Esophagus muscularis mucosa (tissue), 4 donors: Measurements from ENCODE around the gene CSPG4. TPM values are rescaled to one million over a fixed set of nuclear protein-coding genes. Genes with fewer than 3 reads are reported as not detected.
A peak's percentile ranks its signal among the peaks of the same experiment; 100 is the strongest.

ENCODE experiments used
- DNase-seq: peaks from one replicate; pipeline ENCODE4 v3.0.0-alpha.2; 2017; ENCODE audit errors: extremely low spot score
- H3K27ac ChIP-seq, 4 donors: fragments of 200-600 bp; sonication (generic); replicated peaks in 1 of 4; 1 replicate in 3 of 4; 2 replicates in 1 of 4; pipeline ENCODE4 v1.5.1; 2016 to 2019; ENCODE audit warnings: mild to moderate bottlenecking in 1 of 4
- H3K27me3 ChIP-seq, 4 donors: fragments of 200-600 bp; sonication (generic); one replicate each; pipeline versions ENCODE4 v1.5.1 to v1.6.0; 2016 to 2019
- H3K36me3 ChIP-seq, 4 donors: fragments of 200-600 bp; sonication (generic); one replicate each; pipeline ENCODE4 v1.5.1; 2016 to 2019
- H3K4me1 ChIP-seq, 4 donors: fragments of 200-600 bp; sonication (generic); one replicate each; pipeline ENCODE4 v1.5.1; 2016 to 2019
- H3K4me3 ChIP-seq, 4 donors: fragments of 200-600 bp; sonication (generic); 1 replicate in 2 of 4; 2 replicates in 2 of 4; pipeline ENCODE4 v1.5.1; 2016 to 2019; ENCODE audit warnings: mild to moderate bottlenecking in 4 of 4, moderate library complexity in 1 of 4
- H3K9me3 ChIP-seq, 4 donors: fragments of 200-600 bp; sonication (generic); 1 replicate in 3 of 4; 2 replicates in 1 of 4; pipeline ENCODE4 v1.5.1; 2016 to 2019
- EP300 ChIP-seq: sonication (generic); formaldehyde crosslinking; IDR thresholded peaks from one replicate; pipeline ENCODE4 v1.6.1; 2017; ENCODE audit warnings: antibody characterized with exemption
- POLR2A ChIP-seq: fragments of 450-650 bp; IDR thresholded peaks from one replicate; pipeline ENCODE4 v1.6.1; 2017; ENCODE audit warnings: antibody characterized with exemption, moderate library complexity, mild to moderate bottlenecking, low read depth
- POLR2AphosphoS5 ChIP-seq, 2 donors: sonication (generic); formaldehyde crosslinking; IDR thresholded peaks; one replicate each; pipeline ENCODE4 v1.6.1; 2017; ENCODE audit warnings: antibody characterized with exemption in 2 of 2
- WGBS: methylation state at CpG from one replicate; pipeline ENCODE4 v1.1.5; 2018; 5-methylcytosine and 5-hydroxymethylcytosine counted together
- intact Hi-C: fragments of 100-400 bp; cut with DNase I; formaldehyde crosslinking; loops from one replicate; pipeline ENCODE4 v1.15.1; 2023
- total RNA-seq, 4 donors: library from RNA; depleted of rRNA; stranded (reverse); fragments of >200 nt; gene quantifications; one replicate each; pipeline versions ENCODE4 v1.1.0 to v1.2.1, GENCODE V29; 2016
- TF ChIP-seq, protein P1 (sequence below), 3 experiments: fragments of 200-600 bp in 2 of 3; fragments of 450-650 bp in 1 of 3; sonication (generic) in 2 of 3; IDR thresholded peaks; one replicate each; pipeline ENCODE4 v1.5.1; 2017 to 2019; ENCODE audit warnings: antibody characterized with exemption in 3 of 3, mild to moderate bottlenecking in 2 of 3, moderate library complexity in 1 of 3

Gene CSPG4
- total RNA-seq, 4 donors from 2014 or later = 133 to 386 (median 182) TPM

DNA sequence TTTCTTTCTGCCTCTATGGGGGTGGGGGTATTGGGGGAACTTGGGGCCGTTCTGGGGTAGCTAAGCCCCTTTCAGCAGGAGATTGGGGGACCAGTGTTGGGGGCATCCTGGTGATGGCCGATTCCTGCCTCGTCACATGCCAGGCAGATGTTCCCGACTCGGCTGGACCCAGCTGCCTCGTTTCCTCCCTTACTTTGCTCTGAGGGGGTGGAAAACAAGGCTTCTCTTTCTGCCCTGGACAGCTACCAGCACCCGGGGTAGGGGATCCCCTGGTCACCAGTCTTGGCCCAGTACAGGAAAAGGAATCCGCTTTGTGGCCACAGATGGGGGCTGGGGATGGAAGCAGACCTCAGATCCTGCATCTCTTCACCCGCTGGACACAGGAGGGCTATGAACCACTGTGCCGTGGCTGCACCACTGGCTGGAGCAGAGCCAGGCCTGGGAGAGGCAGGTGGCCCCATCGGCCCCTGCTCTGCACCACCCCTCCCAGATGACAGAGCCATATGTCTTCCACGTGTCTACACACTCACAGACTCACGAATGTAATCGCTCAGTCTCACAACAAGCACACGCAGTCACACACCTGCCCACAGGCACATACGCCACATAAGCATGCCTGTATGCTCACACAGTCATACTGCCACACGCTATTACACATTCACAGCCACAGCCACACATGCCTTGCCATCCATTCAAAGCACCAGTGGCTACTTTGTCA, 52.6 kb downstream of the CSPG4 start:
- 75% methylated on average over 12 of the region's 17 CpGs for WGBS
- Histone ChIP-seq H3K4me3 (no peak overlapping the region), H3K9me3 (no peaks in the 10 kb centered on the region), H3K36me3 (peaks cover 13 to 66% (median 46%) of the 10 kb centered on the region in 4 donors), H3K27ac (peak overlapping the region; percentile 84 to 90 (median 88)), H3K4me1 (peaks cover 41 to 72% (median 59%) of the 10 kb centered on the region in 4 donors), H3K27me3 (no peaks in the 10 kb centered on the region)
- DNase-seq = no peak
- TF ChIP-seq, protein P1, sequence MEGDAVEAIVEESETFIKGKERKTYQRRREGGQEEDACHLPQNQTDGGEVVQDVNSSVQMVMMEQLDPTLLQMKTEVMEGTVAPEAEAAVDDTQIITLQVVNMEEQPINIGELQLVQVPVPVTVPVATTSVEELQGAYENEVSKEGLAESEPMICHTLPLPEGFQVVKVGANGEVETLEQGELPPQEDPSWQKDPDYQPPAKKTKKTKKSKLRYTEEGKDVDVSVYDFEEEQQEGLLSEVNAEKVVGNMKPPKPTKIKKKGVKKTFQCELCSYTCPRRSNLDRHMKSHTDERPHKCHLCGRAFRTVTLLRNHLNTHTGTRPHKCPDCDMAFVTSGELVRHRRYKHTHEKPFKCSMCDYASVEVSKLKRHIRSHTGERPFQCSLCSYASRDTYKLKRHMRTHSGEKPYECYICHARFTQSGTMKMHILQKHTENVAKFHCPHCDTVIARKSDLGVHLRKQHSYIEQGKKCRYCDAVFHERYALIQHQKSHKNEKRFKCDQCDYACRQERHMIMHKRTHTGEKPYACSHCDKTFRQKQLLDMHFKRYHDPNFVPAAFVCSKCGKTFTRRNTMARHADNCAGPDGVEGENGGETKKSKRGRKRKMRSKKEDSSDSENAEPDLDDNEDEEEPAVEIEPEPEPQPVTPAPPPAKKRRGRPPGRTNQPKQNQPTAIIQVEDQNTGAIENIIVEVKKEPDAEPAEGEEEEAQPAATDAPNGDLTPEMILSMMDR (IDR thresholded peaks at IDR 0.05) = no peak
- TF ChIP-seq POLR2AphosphoS5 (IDR thresholded peaks at IDR 0.05) (no peak), POLR2A (no peak), EP300 (no peak)
- intact Hi-C loops = no loop called here

DNA sequence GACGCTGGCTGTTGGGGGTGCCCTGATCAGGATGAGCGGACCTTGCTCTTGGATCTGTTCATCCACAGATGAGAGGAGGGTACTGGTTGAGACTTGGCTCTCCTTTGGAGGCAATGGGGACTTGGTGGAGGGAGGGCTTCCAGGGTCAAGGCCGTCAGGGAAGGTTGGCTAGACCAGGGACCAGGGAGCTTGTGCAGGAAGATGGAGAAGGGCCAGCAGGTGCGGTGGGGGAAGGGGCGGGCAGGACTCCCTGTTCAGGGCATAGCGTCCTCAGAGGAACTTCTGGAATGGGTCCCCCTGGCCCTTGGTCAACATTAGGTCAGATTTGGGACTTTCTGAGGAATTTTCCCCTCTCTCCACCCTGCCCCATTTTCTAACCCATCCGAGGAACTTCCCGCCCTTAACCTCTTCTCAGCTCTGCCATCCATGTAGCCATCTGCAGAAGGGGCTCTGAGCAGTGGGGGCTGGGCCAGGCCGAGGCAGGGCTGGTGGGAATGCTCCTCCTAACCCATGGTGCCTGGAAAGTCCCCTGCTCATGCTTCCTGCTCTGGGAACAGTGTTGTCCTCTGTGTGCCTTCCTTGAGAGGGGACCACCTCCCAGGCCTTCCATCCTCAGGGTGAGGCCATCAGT, 53.4 kb downstream of the CSPG4 start:
- no peak for DNase-seq
- TF ChIP-seq POLR2AphosphoS5 (IDR thresholded peaks at IDR 0.05) = no peak
- TF ChIP-seq, protein P1 (IDR thresholded peaks at IDR 0.05) = no peak
- TF ChIP-seq EP300 = no peak
- TF ChIP-seq POLR2A = no peak
- Histone ChIP-seq H3K27ac (peak overlapping the region; percentile 84 to 90 (median 88)), H3K4me3 (no peak overlapping the region), H3K4me1 (peaks cover 49 to 80% (median 67%) of the 10 kb centered on the region in 4 donors), H3K36me3 (peaks cover 13 to 72% (median 49%) of the 10 kb centered on the region in 4 donors), H3K27me3 (no peaks in the 10 kb centered on the region), H3K9me3 (no peaks in the 10 kb centered on the region)
- intact Hi-C loops = no loop called here
- 72% methylated on average over 6 of the region's 9 CpGs for WGBS

DNA sequence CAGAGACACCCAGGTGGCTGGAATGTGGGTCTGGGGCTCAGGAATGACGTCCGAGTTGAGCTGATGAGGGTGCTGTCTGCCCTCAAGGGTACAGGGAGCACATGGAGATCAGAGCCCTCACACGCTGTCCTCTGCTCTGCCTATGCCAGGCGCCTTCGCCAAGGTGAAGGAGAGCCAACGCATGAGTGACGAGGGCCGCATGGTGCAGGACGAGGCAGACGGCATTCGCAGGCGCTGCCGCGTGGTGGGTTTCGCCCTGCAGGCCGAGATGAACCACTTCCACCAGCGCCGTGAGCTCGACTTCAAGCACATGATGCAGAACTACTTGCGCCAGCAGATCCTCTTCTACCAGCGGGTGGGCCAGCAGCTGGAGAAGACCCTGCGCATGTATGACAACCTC, 55.8 kb downstream of the CSPG4 start:
- H3K27me3 ChIP-seq = no peaks in the 10 kb centered on the region
- H3K36me3 ChIP-seq = peaks cover 13 to 68% (median 48%) of the 10 kb centered on the region in 4 donors
- no peaks in the 10 kb centered on the region for H3K9me3 ChIP-seq
- 88% methylated on average over 21 of the region's 22 CpGs for WGBS
- H3K27ac ChIP-seq = no peak overlapping the region
- no peak overlapping the region for H3K4me3 ChIP-seq
- DNase-seq = no peak
- TF ChIP-seq POLR2AphosphoS5 (IDR thresholded peaks at IDR 0.05) = no peak
- no peak for TF ChIP-seq POLR2A
- TF ChIP-seq, protein P1 (IDR thresholded peaks at IDR 0.05) = no peak
- no peak for TF ChIP-seq EP300
- intact Hi-C loops = no loop called here
- peaks cover 66 to 89% (median 85%) of the 10 kb centered on the region in 4 donors for H3K4me1 ChIP-seq

DNA sequence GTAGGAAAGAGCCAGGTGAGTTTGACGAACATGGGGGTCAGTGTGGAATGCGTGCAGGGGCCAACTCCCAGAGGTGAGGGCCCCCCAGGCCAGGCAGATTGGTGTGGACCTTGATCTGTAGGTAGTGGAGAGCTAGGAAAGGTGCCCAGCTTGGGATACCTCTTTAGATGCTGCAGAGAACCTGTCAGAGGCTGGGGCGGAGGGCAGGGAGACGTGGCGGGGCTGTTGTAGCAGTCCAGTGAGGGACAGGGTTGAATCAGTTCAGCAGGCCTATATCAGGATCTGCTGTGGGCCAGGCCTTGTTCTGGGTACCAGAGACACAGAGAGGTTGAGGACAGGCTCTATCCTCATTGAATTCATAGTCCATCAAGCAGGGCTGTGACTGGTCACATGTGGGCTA, 56.3 kb downstream of the CSPG4 start:
- 91% methylated on average over 5 of the region's 5 CpGs for whole genome bisulfite sequencing
- Histone ChIP-seq H3K36me3 (peaks cover 13 to 68% (median 48%) of the 10 kb centered on the region in 4 donors), H3K9me3 (no peaks in the 10 kb centered on the region), H3K4me1 (peaks cover 66 to 89% (median 85%) of the 10 kb centered on the region in 4 donors), H3K4me3 (no peak overlapping the region), H3K27ac (peak overlapping the region in 1 of 4 donors; percentile 8), H3K27me3 (no peaks in the 10 kb centered on the region)
- TF ChIP-seq POLR2AphosphoS5 (IDR thresholded peaks at IDR 0.05) = no peak
- TF ChIP-seq, protein P1 (IDR thresholded peaks at IDR 0.05) = no peak
- TF ChIP-seq POLR2A = no peak
- no peak for TF ChIP-seq EP300
- intact Hi-C loops = no loop called here
- DNase-seq = no peak
